Stimulated activated naive CD4-positive, alpha-beta T cell (primary cell): ENCODE results near the gene LTBP3.
A peak's percentile ranks its signal among the peaks of the same experiment; 100 is the strongest.

Experiments
- DNase-seq, 6 experiments: peaks; one replicate each; lab custom pipeline; 2025; lab: John Stamatoyannopoulos, UW

Gene LTBP3

GRCh38 chr11:65496304-65497140 is 61.6 kb downstream of the LTBP3 start:
- DNase-seq: peak in 1 of 6 experiments; percentile 60

- no peak for DNase-seq
These were observed 64.6 kb downstream of the LTBP3 start for GRCh38 chr11:65493367-65494176.

- no peak for DNase-seq
These were observed 65.4 kb downstream of the LTBP3 start for GRCh38 chr11:65492637-65493366.

- no peak for DNase-seq
These were observed 65.8 kb downstream of the LTBP3 start for GRCh38 chr11:65492387-65492636.

- no peak for DNase-seq
These were observed 66.4 kb downstream of the LTBP3 start for GRCh38 chr11:65491614-65492386.

- no peak for DNase-seq
These were observed 67.0 kb downstream of the LTBP3 start for GRCh38 chr11:65491163-65491465.

- no peak for DNase-seq
These were observed 68.3 kb downstream of the LTBP3 start for GRCh38 chr11:65489706-65490320.

GRCh38 chr11:65489035-65489705 is 69.0 kb downstream of the LTBP3 start:
- DNase-seq: no peak
